HepG2 (cell line): ENCODE measurements around the gene EIF4EBP3. TPM values are rescaled to one million over a fixed set of nuclear protein-coding genes. Genes with fewer than 3 reads are reported as not detected.

ENCODE experiments used
- DMAP1 ChIP-seq: IDR thresholded peaks from 2 replicates; pipeline ENCODE4 v1.6.1; 2016
- EEA1 ChIP-seq: sonication (generic); formaldehyde crosslinking; IDR thresholded peaks from 2 replicates; pipeline ENCODE4 v1.5.1; 2020; ENCODE audit warnings: mild to moderate bottlenecking, missing genetic modification reagents, borderline replicate concordance
- ELF1 ChIP-seq: sonication (generic); formaldehyde crosslinking; IDR thresholded peaks from 2 replicates; pipeline ENCODE4 v1.4.0; 2020; ENCODE audit warnings: missing genetic modification reagents
- HNF4G ChIP-seq, 2 experiments: sonication (generic) in 1 of 2; formaldehyde crosslinking in 1 of 2; IDR thresholded peaks; 2 replicates each; pipeline versions ENCODE4 v1.4.0 to v1.6.1; 2011 to 2020; ENCODE audit warnings: borderline replicate concordance in 2 of 2, low read depth in 2 of 2, mild to moderate bottlenecking in 2 of 2, low read length in 1 of 2, missing genetic modification reagents in 1 of 2, moderate library complexity in 1 of 2
- KIAA2018 ChIP-seq: sonication (generic); formaldehyde crosslinking; IDR thresholded peaks from 2 replicates; pipeline ENCODE4 v1.5.0; 2020; ENCODE audit warnings: mild to moderate bottlenecking, missing genetic modification reagents, borderline replicate concordance
- KLF9 ChIP-seq: IDR thresholded peaks from 2 replicates; pipeline ENCODE4 v1.6.1; 2016; ENCODE audit warnings: low read depth
- NFE2L1 ChIP-seq: sonication (generic); formaldehyde crosslinking; IDR thresholded peaks from 2 replicates; pipeline ENCODE4 v1.4.0; 2020; ENCODE audit warnings: missing genetic modification reagents, mild to moderate bottlenecking, borderline replicate concordance
- ONECUT2 ChIP-seq: sonication (generic); formaldehyde crosslinking; IDR thresholded peaks from 2 replicates; pipeline ENCODE4 v1.4.0; 2020; ENCODE audit warnings: missing genetic modification reagents
- PCBP2 ChIP-seq: fragments of 200-400 bp; formaldehyde crosslinking; optimal IDR thresholded peaks from 2 replicates; pipeline ENCODE3; 2018; ENCODE audit warnings: low read length, low read depth; ENCODE audit not compliant: poor library complexity, severe bottlenecking
- POLR2A ChIP-seq, 2 experiments: IDR thresholded peaks; 2 replicates each; pipeline ENCODE4 v1.6.1; 2011; ENCODE audit warnings: low read depth in 2 of 2, low read length in 2 of 2, mild to moderate bottlenecking in 1 of 2, moderate library complexity in 1 of 2; ENCODE audit not compliant: insufficient read depth in 1 of 2
- SRY ChIP-seq: sonication (generic); formaldehyde crosslinking; IDR thresholded peaks from 2 replicates; pipeline ENCODE4 v1.8.0; 2022; ENCODE audit warnings: mild to moderate bottlenecking, missing genetic modification reagents
- TCF12 ChIP-seq, 2 experiments: fragments of 450-650 bp in 1 of 2; sonication (generic) in 1 of 2; formaldehyde crosslinking in 1 of 2; IDR thresholded peaks; 2 replicates each; pipeline versions ENCODE4 v1.6.1 to v1.8.0; 2017 to 2022; ENCODE audit warnings: antibody characterized with exemption in 1 of 2, mild to moderate bottlenecking in 1 of 2, missing genetic modification reagents in 1 of 2, moderate library complexity in 1 of 2
- ZBTB21 ChIP-seq: sonication (generic); formaldehyde crosslinking; IDR thresholded peaks from 2 replicates; pipeline ENCODE4 v1.4.0; 2020; ENCODE audit warnings: missing genetic modification reagents
- ZFY ChIP-seq: sonication (generic); formaldehyde crosslinking; IDR thresholded peaks from 2 replicates; pipeline ENCODE4 v1.4.0; 2020; ENCODE audit warnings: missing genetic modification reagents
- ZGPAT ChIP-seq: IDR thresholded peaks from 2 replicates; pipeline ENCODE4 v1.6.1; 2016; ENCODE audit warnings: mild to moderate bottlenecking
- ZNF282 ChIP-seq: fragments of 450-650 bp; IDR thresholded peaks from 2 replicates; pipeline ENCODE4 v1.6.1; 2018; ENCODE audit not compliant: partially characterized antibody
- ZNF589 ChIP-seq: sonication (generic); formaldehyde crosslinking; conservative IDR thresholded peaks from 2 replicates; pipeline ENCODE4 v1.8.0; 2022; ENCODE audit warnings: mild to moderate bottlenecking, moderate library complexity, missing genetic modification reagents
- ZNF597 ChIP-seq: sonication (generic); formaldehyde crosslinking; IDR thresholded peaks from 2 replicates; pipeline ENCODE4 v1.5.0; 2020; ENCODE audit warnings: missing genetic modification reagents
- ZNF839 ChIP-seq: sonication (generic); formaldehyde crosslinking; IDR thresholded peaks from 2 replicates; pipeline ENCODE4 v1.4.0; 2020; ENCODE audit warnings: missing genetic modification reagents, mild to moderate bottlenecking, borderline replicate concordance
- polyA plus RNA-seq, 8 experiments: library from polyadenylated mRNA; depleted of rRNA in 3 of 8; stranded (reverse) in 7 of 8; unstranded in 1 of 8; fragments of >200 nt; fragmentation: Illumina TruSeq in 4 of 8; extraction: Trizol in 4 of 8; gene quantifications; 2 replicates each; pipeline versions ENCODE4 v1.2.1 to v1.2.3, GENCODE V29; 2011 to 2016; ENCODE audit warnings: low read depth in 4 of 8, missing spikeins in 1 of 8, mixed read lengths in 1 of 8; ENCODE audit not compliant: insufficient read depth in 1 of 8
- total RNA-seq, 5 experiments: library from RNA; depleted of rRNA; stranded (reverse); fragments of >200 nt; fragmentation: Illumina TruSeq; extraction: Trizol; gene quantifications; 2 replicates each; pipeline ENCODE4 v1.2.3, GENCODE V29; 2016; ENCODE audit warnings: low read depth in 1 of 5

EIF4EBP3 gene
- total and polyA plus RNA-seq, 2 of the 13 experiments (the other 11 are each of a cell fraction or from before 2014, with no cell fraction given): 0.61 to 1.7 TPM

- TF ChIP-seq KIAA2018 (CRISPR knock-in tag): no peak
- peak; percentile 39 for TF ChIP-seq HNF4G (IDR thresholded peaks at IDR 0.05; ENCODE audit: borderline replicate concordance, low read depth, low read length)
- TF ChIP-seq HNF4G (CRISPR knock-in tag; IDR thresholded peaks at IDR 0.05; ENCODE audit: borderline replicate concordance, low read depth): no peak; the same call in 1 of the 2 replicates
- TF ChIP-seq ZNF589 (CRISPR knock-in tag): no peak
- no peak for TF ChIP-seq ZNF839 (CRISPR knock-in tag)
- no peak for TF ChIP-seq ZNF597 (CRISPR knock-in tag)
- TF ChIP-seq KLF9 (CRISPR knock-in tag): no peak
- no peak; the same call in 1 of the 2 replicates for TF ChIP-seq ZGPAT (CRISPR knock-in tag)
- no peak for TF ChIP-seq ONECUT2 (CRISPR knock-in tag)
- TF ChIP-seq DMAP1 (CRISPR knock-in tag): no peak; the same call in 1 of the 2 replicates
- no peak for TF ChIP-seq EEA1 (CRISPR knock-in tag)
- no peak for TF ChIP-seq SRY (CRISPR knock-in tag)
- 0 out of 2 replicates have a peak, but pooled peaks have one; percentile 59 for TF ChIP-seq ELF1 (CRISPR knock-in tag)
- no peak for TF ChIP-seq NFE2L1 (CRISPR knock-in tag)
- no peak for TF ChIP-seq ZNF282
- TF ChIP-seq POLR2A (IDR thresholded peaks at IDR 0.05; ENCODE audit: insufficient read depth in 1 of 2, low read depth in 2 of 2, low read length in 2 of 2): peak in 1 of 2 experiments; percentile 67; a peak in 1 of 4 replicates
- TF ChIP-seq PCBP2: no peak
- TF ChIP-seq TCF12 (IDR thresholded peaks at IDR 0.05): no peak
- no peak for TF ChIP-seq TCF12 (CRISPR knock-in tag; IDR thresholded peaks at IDR 0.05)
- TF ChIP-seq ZBTB21 (CRISPR knock-in tag): no peak
- peak; percentile 63; the same call in 1 of the 2 replicates for TF ChIP-seq ZFY (CRISPR knock-in tag)
Measured at GRCh38 chr5:140546851-140547507, 483 bp upstream of the EIF4EBP3 start (continued).
